Right lobe of liver (tissue), 6 donors: ENCODE data around the gene MPLKIP. TPM values are rescaled to one million over a fixed set of nuclear protein-coding genes. Genes with fewer than 3 reads are reported as not detected.

Experiments used
- ATAC-seq, 4 donors: fragments of 200-7000 bp; cut with Tn5 transposase; one replicate each; pipeline ENCODE4 v1.9.1; 2020; ENCODE audit warnings: mild to moderate bottlenecking in 4 of 4, moderate library complexity in 4 of 4
- DNase-seq, 3 donors: peaks; one replicate each; pipeline ENCODE4 v3.0.0-alpha.2; 2020
- H3K27ac ChIP-seq, 3 donors: fragments of 200-600 bp; one replicate each; pipeline ENCODE4 v1.8.0; 2022
- H3K27me3 ChIP-seq, 2 donors: fragments of 200-600 bp; one replicate each; pipeline ENCODE4 v1.8.0; 2022
- H3K36me3 ChIP-seq, 4 donors: fragments of 200-600 bp; sonication (generic) in 1 of 4; one replicate each; pipeline versions ENCODE4 v1.5.1 to v1.8.0; 2017 to 2022; ENCODE audit warnings: control low read depth in 1 of 4
- H3K4me1 ChIP-seq, 4 donors: fragments of 200-600 bp; sonication (generic) in 1 of 4; one replicate each; pipeline versions ENCODE4 v1.5.1 to v1.8.0; 2017 to 2022; ENCODE audit warnings: control low read depth in 1 of 4
- H3K4me3 ChIP-seq, 3 donors: fragments of 200-600 bp; one replicate each; pipeline ENCODE4 v1.8.0; 2022
- H3K9me3 ChIP-seq, 4 donors: fragments of 200-600 bp; sonication (generic) in 1 of 4; one replicate each; pipeline versions ENCODE4 v1.5.1 to v1.8.0; 2017 to 2022; ENCODE audit warnings: control low read depth in 1 of 4
- CTCF ChIP-seq, 4 donors: fragments of 200-600 bp in 3 of 4; fragments of 450-650 bp in 1 of 4; IDR thresholded peaks; one replicate each; pipeline versions ENCODE4 v1.5.1 to v1.8.0; 2016 to 2022; ENCODE audit warnings: antibody characterized with exemption in 4 of 4, mild to moderate bottlenecking in 2 of 4
- POLR2A ChIP-seq: fragments of 450-650 bp; IDR thresholded peaks from one replicate; pipeline ENCODE4 v1.6.1; 2017; ENCODE audit warnings: antibody characterized with exemption, mild to moderate bottlenecking
- WGBS: methylation state at CpG from one replicate; pipeline ENCODE4 v1.1.6; 2018; ENCODE audit warnings: low coverage, low lambda C conversion rate; ENCODE audit not compliant: insufficient coverage; ENCODE audit errors: missing lambda C conversion rate; 5-methylcytosine and 5-hydroxymethylcytosine counted together
- intact Hi-C, 2 donors: fragments of 100-400 bp; cut with DNase I; formaldehyde crosslinking; loops; one replicate each; pipeline versions ENCODE4 v1.11.2 to v1.14.1; 2022
- total RNA-seq, 6 experiments: library from RNA; depleted of rRNA in 2 of 6; stranded (reverse); fragments of >200 nt in 2 of 6; fragmentation: NEBNext Ultra II Directional in 3 of 6; extraction: Animal tissue kit (Norgen Biotek cat#: 25700) in 3 of 6; gene quantifications; one replicate each; pipeline versions ENCODE4 v1.1.0 to v1.2.4, GENCODE V29; 2016 to 2023
- donor health status: DM: no; HTN: yes; CAD: no.
- donor health status: DM: no; HTN: no; CAD: no.
- donor health status: DM: no; HTN: no; CAD: no.
- donor health status: DM: no; HTN: yes; CAD: no.
- donor health status: DM: no; HTN: yes; CAD: no.

Gene MPLKIP
- total RNA-seq, 6 experiments from 2014 or later, result 18.4 to 59.9 (median 38.9) TPM

GRCh38 chr7:40138973-40139372, 4.6 kb upstream of the MPLKIP start:
- no peaks in the 10 kb centered on the region for H3K9me3 ChIP-seq
- intact Hi-C loops, result no loop called here
- no peaks in the 10 kb centered on the region for H3K4me1 ChIP-seq
- H3K27me3 ChIP-seq, result no peaks in the 10 kb centered on the region
- no peak for TF ChIP-seq CTCF (IDR thresholded peaks at IDR 0.05)
- ATAC-seq (no peak), DNase-seq (no peak)
- no peak overlapping the region for H3K4me3 ChIP-seq
- 91% methylated on average over 5 of the region's 5 CpGs for WGBS
- no peak overlapping the region for H3K27ac ChIP-seq
- H3K36me3 ChIP-seq, result no peaks in the 10 kb centered on the region

GRCh38 chr7:40137563-40137962, 3.1 kb upstream of the MPLKIP start:
- no peaks in the 10 kb centered on the region for H3K36me3 ChIP-seq
- H3K4me3 ChIP-seq, result no peak overlapping the region
- ATAC-seq, result no peak
- H3K27ac ChIP-seq, result no peak overlapping the region
- H3K9me3 ChIP-seq, result no peaks in the 10 kb centered on the region
- intact Hi-C loops, result no loop called here
- TF ChIP-seq POLR2A (no peak), CTCF (IDR thresholded peaks at IDR 0.05) (no peak)
- H3K27me3 ChIP-seq, result no peaks in the 10 kb centered on the region
- WGBS, result 56% methylated on average over 2 of the region's 2 CpGs
- peaks cover 0 to 6% (median 0%) of the 10 kb centered on the region in 4 donors for H3K4me1 ChIP-seq
- no peak for DNase-seq

- H3K4me3 ChIP-seq, result peak overlapping the region; percentile 86
- intact Hi-C loops, result no loop called here
- 8% methylated on average over 15 of the region's 17 CpGs for WGBS
Observed at GRCh38 chr7:40135317-40135610, 842 bp upstream of the MPLKIP start.

GRCh38 chr7:40133561-40134427, 628 bp downstream of the MPLKIP start:
- TF ChIP-seq POLR2A, result no peak
- TF ChIP-seq CTCF (IDR thresholded peaks at IDR 0.05), result no peak
- no peaks in the 10 kb centered on the region for H3K36me3 ChIP-seq

More at GRCh38 chr7:40135317-40135610, 842 bp upstream of the MPLKIP start:
- peaks cover 0 to 29% (median 2%) of the 10 kb centered on the region in 4 donors for H3K4me1 ChIP-seq
- no peaks in the 10 kb centered on the region for H3K9me3 ChIP-seq
- ATAC-seq (no peak), DNase-seq (no peak)
- no peak for TF ChIP-seq POLR2A
- TF ChIP-seq CTCF (IDR thresholded peaks at IDR 0.05), result no peak
- H3K36me3 ChIP-seq, result no peaks in the 10 kb centered on the region
- H3K27ac ChIP-seq, result peak overlapping the region; percentile 91 to 97 (median 97)
- H3K27me3 ChIP-seq, result no peaks in the 10 kb centered on the region

More at GRCh38 chr7:40133561-40134427, 628 bp downstream of the MPLKIP start:
- Histone ChIP-seq H3K4me3 (peak overlapping the region; percentile 86), H3K27me3 (no peaks in the 10 kb centered on the region), H3K9me3 (no peaks in the 10 kb centered on the region), H3K4me1 (peaks cover 0 to 43% (median 2%) of the 10 kb centered on the region in 4 donors), H3K27ac (peak overlapping the region; percentile 91 to 97 (median 97))
- under 1% methylated on average over 16 of the region's 36 CpGs for WGBS
- peak; percentile 62 to 74 (median 66) for ATAC-seq
- DNase-seq, result no peak
- intact Hi-C loops, result no loop called here
